OCI-LY7 (cell line): ENCODE measurements around the gene CARD10. TPM values are rescaled to one million over a fixed set of nuclear protein-coding genes. Genes with fewer than 3 reads are reported as not detected.

Experiments used
- BruUV-seq: library from RNA; stranded (reverse); fragments of 400-500 nt; replicated peaks from 2 replicates; lab custom pipeline; 2021; lab: Mats Ljungman, UMichigan
- CTCF ChIA-PET: fragments of 300-600 bp; sonication (Branson Sonifier 250); formaldehyde crosslinking; loops from one replicate; lab custom pipeline; 2022; ENCODE audit warnings: antibody characterized with exemption; ENCODE audit not compliant: unreplicated experiment; lab: Charles Lee
- POLR2A ChIA-PET: fragments of 300-600 bp; sonication (Branson Sonifier 250); formaldehyde crosslinking; loops from one replicate; lab custom pipeline; 2022; ENCODE audit warnings: antibody characterized with exemption; lab: Charles Lee
- DNase-seq: peaks from one replicate; pipeline ENCODE4 v3.0.0-alpha.2; 2015; ENCODE audit warnings: low spot score
- H2AFZ ChIP-seq: fragments of 200-600 bp; sonication (generic), shearing (Covaris generic); 2 replicates; pipeline ENCODE4 v1.6.1; 2014; ENCODE audit warnings: mild to moderate bottlenecking, antibody characterized with exemption, low read length, moderate library complexity
- H3K27ac ChIP-seq: fragments of 200-600 bp; sonication (generic); 2 replicates; pipeline ENCODE4 v1.5.1; 2014; ENCODE audit warnings: mixed run types, low read depth, mild to moderate bottlenecking, moderate library complexity, low read length, inconsistent platforms; ENCODE audit not compliant: poor library complexity, severe bottlenecking
- H3K36me3 ChIP-seq: fragments of 200-600 bp; sonication (generic); 2 replicates; pipeline ENCODE4 v1.6.1; 2014; ENCODE audit warnings: mild to moderate bottlenecking, antibody characterized with exemption, low read length, moderate library complexity, mixed read lengths; ENCODE audit not compliant: insufficient read depth
- H3K4me1 ChIP-seq: fragments of 200-600 bp; sonication (generic); 2 replicates; pipeline ENCODE4 v1.5.1; 2014; ENCODE audit warnings: mild to moderate bottlenecking, low read length; ENCODE audit not compliant: insufficient read depth, poor library complexity, severe bottlenecking
- H3K4me2 ChIP-seq: fragments of 200-600 bp; sonication (generic); 2 replicates; pipeline ENCODE4 v1.6.1; 2014; ENCODE audit warnings: mild to moderate bottlenecking, low read length
- H3K4me3 ChIP-seq: fragments of 200-600 bp; sonication (generic); 2 replicates; pipeline ENCODE4 v1.5.1; 2014; ENCODE audit warnings: mild to moderate bottlenecking, low read depth, low read length; ENCODE audit not compliant: poor library complexity, severe bottlenecking
- H3K79me2 ChIP-seq: fragments of 200-600 bp; sonication (generic); 2 replicates; pipeline ENCODE4 v1.6.1; 2016; ENCODE audit warnings: low read depth, mild to moderate bottlenecking, low read length, moderate library complexity, mixed read lengths; ENCODE audit not compliant: insufficient read depth
- H3K9me2 ChIP-seq: fragments of 200-600 bp; sonication (generic); 2 replicates; pipeline ENCODE4 v1.6.1; 2016; ENCODE audit warnings: mild to moderate bottlenecking, low read length, mixed read lengths; ENCODE audit not compliant: insufficient read depth
- H3K9me3 ChIP-seq: fragments of 200-600 bp; sonication (generic); 2 replicates; pipeline ENCODE4 v1.6.1; 2014; ENCODE audit warnings: mild to moderate bottlenecking, mixed run types, low read length, mixed read lengths
- H4K20me1 ChIP-seq: fragments of 200-600 bp; sonication (generic); 2 replicates; pipeline ENCODE4 v1.6.1; 2014; ENCODE audit warnings: mild to moderate bottlenecking, antibody characterized with exemption, low read length, moderate library complexity, mixed read lengths; ENCODE audit not compliant: insufficient read depth
- CTCF ChIP-seq: fragments of 200-600 bp; sonication (generic); conservative IDR thresholded peaks from 2 replicates; pipeline ENCODE4 v1.5.1; 2014; ENCODE audit warnings: mild to moderate bottlenecking, antibody characterized with exemption, low read length, moderate library complexity, mixed read lengths
- EZH2phosphoT487 ChIP-seq: fragments of 200-600 bp; sonication (generic); IDR thresholded peaks from 2 replicates; pipeline ENCODE4 v1.6.1; 2018; ENCODE audit warnings: low read depth, borderline replicate concordance, mild to moderate bottlenecking, mixed run types, antibody characterized with exemption, low read length, moderate library complexity, mixed read lengths
- intact Hi-C: fragments of 100-400 bp; cut with micrococcal nuclease; formaldehyde crosslinking; loops from one replicate; pipeline ENCODE4 v1.10.0; 2022; ENCODE audit not compliant: unreplicated experiment
- total RNA-seq, 2 experiments: library from RNA; depleted of rRNA in 1 of 2; stranded (reverse); fragments of >200 nt in 1 of 2; shearing (Covaris generic) in 1 of 2; gene quantifications; 2 replicates each; pipeline ENCODE4 v1.2.3, GENCODE V29; 2014 to 2022

CARD10 gene
- total RNA-seq, 2 experiments from 2014 or later, result 2.8 to 4.0 TPM

- Histone ChIP-seq H3K4me2 (no peak overlapping the region), H3K36me3 (no peaks in the 10 kb centered on the region), H3K27ac (no peak overlapping the region), H3K79me2 (no peaks in the 10 kb centered on the region), H3K4me3 (no peak overlapping the region), H4K20me1 (no peaks in the 10 kb centered on the region), H3K4me1 (peaks cover 4% of the 10 kb centered on the region), H3K9me2 (no peaks in the 10 kb centered on the region), H2AFZ (no peak overlapping the region), H3K9me3 (peaks cover 10% of the 10 kb centered on the region; the same call in 1 of the 2 replicates)
- ChIA-PET CTCF (no interaction called here), POLR2A (interaction anchor here (0.6 kb wide), 1 partner anchor 188 kb away, joined by 3 read pairs; no protein-coding TSS in a partner anchor)
- intact Hi-C loops, result no loop called here
- no TSS peak for BruUV-seq
- TF ChIP-seq EZH2phosphoT487, result no peak
- TF ChIP-seq CTCF, result no peak
- DNase-seq, result no peak
Observed at GRCh38 chr22:37442135-37442534, 77.1 kb downstream of the CARD10 start.

- Histone ChIP-seq H3K36me3 (no peaks in the 10 kb centered on the region), H3K4me1 (peaks cover 4% of the 10 kb centered on the region), H2AFZ (no peak overlapping the region), H4K20me1 (no peaks in the 10 kb centered on the region), H3K4me2 (no peak overlapping the region), H3K27ac (no peak overlapping the region), H3K79me2 (no peaks in the 10 kb centered on the region), H3K9me3 (peaks cover 10% of the 10 kb centered on the region; the same call in 1 of the 2 replicates), H3K4me3 (no peak overlapping the region), H3K9me2 (no peaks in the 10 kb centered on the region)
- POLR2A ChIA-PET, result interaction anchor here (0.6 kb wide), 1 partner anchor 59 kb away, joined by 7 read pairs; no protein-coding TSS in a partner anchor
- intact Hi-C loops, result no loop called here
- DNase-seq, result no peak
- no TSS peak for BruUV-seq
- no peak for TF ChIP-seq CTCF
- TF ChIP-seq EZH2phosphoT487, result no peak
- CTCF ChIA-PET, result no interaction called here
Observed at GRCh38 chr22:37440875-37441274, 78.3 kb downstream of the CARD10 start.

Other genes starting within 250 kb of the CARD10 start
- gene CYTH4, start 236.9 kb downstream of the CARD10 start, total RNA-seq (2014; rRNA removed; shearing (Covaris generic)), result 20.6 and 35.0 TPM in 2 replicates
- 24.8 and 28.1 TPM in 2 replicates for gene CYTH4, start 236.9 kb downstream of the CARD10 start, total RNA-seq (2022)
- 0.63 and 0.82 TPM in 2 replicates for gene ELFN2, start 91.9 kb downstream of the CARD10 start, total RNA-seq (2014; rRNA removed; shearing (Covaris generic))
- gene ELFN2, start 91.9 kb downstream of the CARD10 start, total RNA-seq (2022), result 0.83 and 1.8 TPM in 2 replicates
- gene MFNG, start 33.0 kb downstream of the CARD10 start, total RNA-seq (2014; rRNA removed; shearing (Covaris generic)), result 174 and 225 TPM in 2 replicates
- 215 and 235 TPM in 2 replicates for gene MFNG, start 33.0 kb downstream of the CARD10 start, total RNA-seq (2022)
- not detected in 2 replicates for gene CDC42EP1, start 41.1 kb upstream of the CARD10 start, total RNA-seq (2014; rRNA removed; shearing (Covaris generic))
- gene CDC42EP1, start 41.1 kb upstream of the CARD10 start, total RNA-seq (2022), result not detected in 2 replicates
- 0.44 TPM in 1 of 2 replicates, not detected in the other for gene LGALS2, start 60.7 kb upstream of the CARD10 start, total RNA-seq (2014; rRNA removed; shearing (Covaris generic))
- gene LGALS2, start 60.7 kb upstream of the CARD10 start, total RNA-seq (2022), result 0.82 and 0.92 TPM in 2 replicates
- gene GGA1, start 89.4 kb upstream of the CARD10 start, total RNA-seq (2014; rRNA removed; shearing (Covaris generic)), result 119 and 127 TPM in 2 replicates
- gene GGA1, start 89.4 kb upstream of the CARD10 start, total RNA-seq (2022), result 167 and 172 TPM in 2 replicates
- 15.3 and 18.3 TPM in 2 replicates for gene SH3BP1, start 120.3 kb upstream of the CARD10 start, total RNA-seq (2014; rRNA removed; shearing (Covaris generic))
- 44.4 and 48.4 TPM in 2 replicates for gene SH3BP1, start 120.3 kb upstream of the CARD10 start, total RNA-seq (2022)
- 50.0 and 61.2 TPM in 2 replicates for gene PDXP, start 139.3 kb upstream of the CARD10 start, total RNA-seq (2014; rRNA removed; shearing (Covaris generic))
- gene PDXP, start 139.3 kb upstream of the CARD10 start, total RNA-seq (2022), result 54.0 and 55.8 TPM in 2 replicates
- 85.8 and 93.1 TPM in 2 replicates for gene LGALS1, start 156.2 kb upstream of the CARD10 start, total RNA-seq (2014; rRNA removed; shearing (Covaris generic))
- gene LGALS1, start 156.2 kb upstream of the CARD10 start, total RNA-seq (2022), result 57.2 and 57.3 TPM in 2 replicates
- 64.6 and 79.0 TPM in 2 replicates for gene NOL12, start 166.9 kb upstream of the CARD10 start, total RNA-seq (2014; rRNA removed; shearing (Covaris generic))
- 58.6 and 62.3 TPM in 2 replicates for gene NOL12, start 166.9 kb upstream of the CARD10 start, total RNA-seq (2022)
- gene TRIOBP, start 177.6 kb upstream of the CARD10 start, total RNA-seq (2014; rRNA removed; shearing (Covaris generic)), result 24.4 and 31.6 TPM in 2 replicates
- 30.6 and 31.1 TPM in 2 replicates for gene TRIOBP, start 177.6 kb upstream of the CARD10 start, total RNA-seq (2022)